A549 (cell line): ENCODE measurements around the gene KLHL11. TPM values are rescaled to one million over a fixed set of nuclear protein-coding genes. Genes with fewer than 3 reads are reported as not detected.
A peak's percentile ranks its signal among the peaks of the same experiment; 100 is the strongest.
"Not testable (repeated sequence)": the region's sequence is repeated elsewhere in the genome, so short reads cannot be mapped to it uniquely, and the experiment has no call there.

Source experiments
- ATAC-seq, 2 experiments: fragments of 200-7000 bp in 1 of 2; fragments of >200 bp in 1 of 2; cut with Nextera tagmentation in 1 of 2; cut with Tn5 transposase in 1 of 2; 3 replicates each; pipeline versions ENCODE4 v1.8.0 to v1.9.1; 2018 to 2020; ENCODE audit warnings: mild to moderate bottlenecking in 1 of 2, moderate library complexity in 1 of 2
- CTCF ChIA-PET: fragments of 300-600 bp; sonication (Branson Sonifier 250); formaldehyde crosslinking; extraction: SDS; loops from one replicate; lab custom pipeline; 2021; ENCODE audit warnings: antibody characterized with exemption, inconsistent platforms; lab: Yijun Ruan, JAX
- POLR2A ChIA-PET: fragments of 350-600 bp; formaldehyde crosslinking; extraction: SDS; loops from one replicate; lab custom pipeline; 2021; ENCODE audit warnings: antibody characterized with exemption, inconsistent platforms; lab: Yijun Ruan, JAX
- DNase-seq, 2 experiments: peaks; one replicate each; pipeline versions ENCODE4 v3.0.0 to v3.0.0-alpha.2; 2011 to 2016; ENCODE audit warnings: low read depth in 1 of 2, low spot score in 1 of 2
- FAIRE-seq: peaks from 2 replicates; lab custom pipeline; 2011; peaks lifted over from hg19 to GRCh38; lab: Jason Lieb, UNC
- H3K27ac ChIP-seq, 2 experiments: fragments of >200 bp; sonication (Bioruptor Twin); formaldehyde crosslinking; 3 replicates each; pipeline ENCODE4 v1.5.1; 2016 to 2017
- H3K4me1 ChIP-seq: fragments of >200 bp; sonication (Bioruptor Twin); formaldehyde crosslinking; 3 replicates; pipeline ENCODE4 v1.6.1; 2016
- H3K4me2 ChIP-seq: fragments of >200 bp; sonication (Bioruptor Twin); formaldehyde crosslinking; 3 replicates; pipeline ENCODE4 v1.6.1; 2016
- H3K4me3 ChIP-seq: fragments of >200 bp; sonication (Bioruptor Twin); formaldehyde crosslinking; 3 replicates; pipeline ENCODE4 v1.5.1; 2016
- H3K9me3 ChIP-seq: fragments of >200 bp; sonication (Bioruptor Twin); formaldehyde crosslinking; 3 replicates; pipeline ENCODE4 v1.6.1; 2016
- BCL3 ChIP-seq: fragments of >200 bp; sonication (Bioruptor Twin); formaldehyde crosslinking; IDR thresholded peaks from 3 replicates; pipeline ENCODE4 v1.6.1; 2016
- CBX2 ChIP-seq: fragments of 200-600 bp; sonication (generic); IDR thresholded peaks from 2 replicates; pipeline ENCODE4 v1.6.1; 2016; ENCODE audit warnings: low read depth, mild to moderate bottlenecking, borderline replicate concordance
- CHD2 ChIP-seq: fragments of 150-350 bp; IDR thresholded peaks from 2 replicates; pipeline ENCODE4 v1.6.1; 2014; ENCODE audit warnings: low read length; ENCODE audit not compliant: partially characterized antibody
- FOSL2 ChIP-seq, 2 experiments: fragments of 450-650 bp in 1 of 2; fragments of >200 bp in 1 of 2; sonication (Bioruptor Twin) in 1 of 2; formaldehyde crosslinking; IDR thresholded peaks; 2 replicates each; pipeline versions ENCODE4 v1.5.0 to v1.6.1; 2016 to 2020; ENCODE audit warnings: mild to moderate bottlenecking in 1 of 2, moderate library complexity in 1 of 2
- HMGXB4 ChIP-seq: fragments of 250-450 bp; sonication (Bioruptor Pico); IDR thresholded peaks from 2 replicates; pipeline ENCODE4 v1.5.0; 2021; ENCODE audit warnings: mild to moderate bottlenecking, moderate library complexity, borderline replicate concordance
- JUN ChIP-seq, 2 experiments: fragments of >200 bp; sonication (Bioruptor Twin); formaldehyde crosslinking; IDR thresholded peaks; 2 replicates in 1 of 2; 3 replicates in 1 of 2; pipeline ENCODE4 v1.6.1; 2016 to 2017
- PHF8 ChIP-seq: fragments of 200-600 bp; sonication (generic); IDR thresholded peaks from 2 replicates; pipeline ENCODE4 v1.6.1; 2016; ENCODE audit warnings: low read depth, mild to moderate bottlenecking, antibody characterized with exemption, moderate library complexity, borderline replicate concordance
- RCOR1 ChIP-seq: fragments of 150-350 bp; IDR thresholded peaks from 2 replicates; pipeline ENCODE4 v1.6.1; 2014; ENCODE audit warnings: antibody characterized with exemption, low read length, low read depth
- SREBF2 ChIP-seq: fragments of 450-650 bp; IDR thresholded peaks from 2 replicates; pipeline ENCODE4 v1.6.1; 2014; ENCODE audit warnings: mild to moderate bottlenecking, moderate library complexity
- TFCP2L1 ChIP-seq: fragments of 250-450 bp; sonication (Bioruptor Pico); IDR thresholded peaks from 2 replicates; pipeline ENCODE4 v1.5.0; 2021; ENCODE audit warnings: mild to moderate bottlenecking
- ZC3H11A ChIP-seq: fragments of 450-650 bp; IDR thresholded peaks from 2 replicates; pipeline ENCODE4 v1.6.1; 2014; ENCODE audit warnings: antibody characterized with exemption, mild to moderate bottlenecking
- ZFP36 ChIP-seq: fragments of 450-650 bp; IDR thresholded peaks from 2 replicates; pipeline ENCODE4 v1.6.1; 2014; ENCODE audit warnings: borderline replicate concordance; ENCODE audit not compliant: partially characterized antibody
- ZSCAN20 ChIP-seq: fragments of 250-450 bp; sonication (Bioruptor Pico); IDR thresholded peaks from 2 replicates; pipeline ENCODE4 v1.8.0; 2022; ENCODE audit warnings: mild to moderate bottlenecking, moderate library complexity
- WGBS: methylation state at CpG from one replicate; pipeline ENCODE4 v1.1.6; 2017; ENCODE audit errors: missing lambda C conversion rate; 5-methylcytosine and 5-hydroxymethylcytosine counted together
- polyA plus RNA-seq, 4 experiments: library from polyadenylated mRNA; depleted of rRNA in 3 of 4; stranded (reverse); fragments of >200 nt; fragmentation: RNase III in 1 of 4; extraction: RNeasy Plus Mini Kit Qiagen cat#74134 plus additional on column Dnase treatment in 1 of 4; gene quantifications; 2 replicates in 3 of 4; 3 replicates in 1 of 4; pipeline ENCODE4 v1.2.3, GENCODE V29; 2011 to 2017

KLHL11 gene
- polyA plus RNA-seq, 2 of the 4 experiments (the other 2 are of a cell fraction) = 3.8 to 12.7 TPM

- TF ChIP-seq BCL3 (no peak), PHF8 (no peak), ZSCAN20 (CRISPR knock-in tag) (no peak), ZFP36 (no peak)
These were observed 20.5 kb upstream of the KLHL11 start (continued) for GRCh38 chr17:41885733-41886132.

GRCh38 chr17:41882756-41883155 is 17.5 kb upstream of the KLHL11 start:
- H3K4me1 ChIP-seq = peaks cover 3% of the 10 kb centered on the region; the same call in 1 of the 3 replicates
- no peak for TF ChIP-seq ZC3H11A
- TF ChIP-seq, all 56 proteins: peak for 0
- no peak overlapping the region for H3K4me3 ChIP-seq
- no peak overlapping the region for H3K4me2 ChIP-seq
- FAIRE-seq = no peak
- no peak overlapping the region for H3K27ac ChIP-seq
- ChIA-PET POLR2A (no interaction called here), CTCF (interaction anchor here (0.9 to 2.6 kb wide), 6 partner anchors 11 to 82 kb away, joined by 3 to 12 read pairs (median 4); partner anchors contain the start of gene P3H4)
- no peak for DNase-seq
- H3K9me3 ChIP-seq = no peaks in the 10 kb centered on the region
- WGBS = 85% methylated on average over 6 of the region's 6 CpGs
- ATAC-seq = no peak

GRCh38 chr17:41880130-41880529 is 14.9 kb upstream of the KLHL11 start:
- Histone ChIP-seq H3K27ac (no peak overlapping the region), H3K4me2 (no peak overlapping the region), H3K9me3 (no peaks in the 10 kb centered on the region), H3K4me3 (no peak overlapping the region)
- FAIRE-seq (peak; percentile 13), DNase-seq (no peak)
- 94% methylated on average over 4 of the region's 4 CpGs for WGBS
- CTCF ChIA-PET = no interaction called here
- TF ChIP-seq FOSL2 (IDR thresholded peaks at IDR 0.05) = no peak
- TF ChIP-seq FOSL2 (CRISPR knock-in tag; IDR thresholded peaks at IDR 0.05) = no peak
- no peak for TF ChIP-seq RCOR1
- TF ChIP-seq ZC3H11A = no peak
- no peak for TF ChIP-seq JUN (IDR thresholded peaks at IDR 0.05)
- TF ChIP-seq, all 56 proteins: peak for 0
- no peak for ATAC-seq
- peaks cover 3% of the 10 kb centered on the region; the same call in 1 of the 3 replicates for H3K4me1 ChIP-seq
- POLR2A ChIA-PET = no interaction called here

- DNase-seq, ATAC-seq, H3K4me2 ChIP-seq, POLR2A ChIA-PET, H3K27ac ChIP-seq, FAIRE-seq, H3K4me3 ChIP-seq, H3K9me3 ChIP-seq: not testable (repeated sequence)
- H3K4me1 ChIP-seq = peaks cover 11% of the 10 kb centered on the region; the same call in 2 of the 3 replicates
- CTCF ChIA-PET = interaction anchor here (0.7 to 1.8 kb wide), 8 partner anchors 10 to 137 kb away, joined by 3 to 7 read pairs (median 4); no protein-coding TSS in a partner anchor
- WGBS = 92% methylated on average over 9 of the region's 9 CpGs
These were observed 9.1 kb upstream of the KLHL11 start for GRCh38 chr17:41874293-41874670.

- H3K9me3 ChIP-seq = no peaks in the 10 kb centered on the region
- ChIA-PET CTCF (interaction anchor here (0.6 to 1.8 kb wide), 9 partner anchors 10 to 365 kb away, joined by 3 to 7 read pairs (median 4); no protein-coding TSS in a partner anchor), POLR2A (interaction anchor here (0.6 to 0.7 kb wide), 2 partner anchors 20 to 731 kb away, joined by 5 to 6 read pairs; no protein-coding TSS in a partner anchor)
- ATAC-seq (no peak), DNase-seq (no peak), FAIRE-seq (no peak)
- H3K27ac ChIP-seq = no peak overlapping the region
- H3K4me3 ChIP-seq = no peak overlapping the region
- H3K4me2 ChIP-seq = no peak overlapping the region
- H3K4me1 ChIP-seq = peaks cover 11% of the 10 kb centered on the region; the same call in 2 of the 3 replicates
- 96% methylated on average over 10 of the region's 10 CpGs for WGBS
- TF ChIP-seq TFCP2L1 (no peak), HMGXB4 (CRISPR knock-in tag) (no peak), CHD2 (no peak), SREBF2 (no peak), CBX2 (no peak)
These were observed 8.5 kb upstream of the KLHL11 start for GRCh38 chr17:41873559-41874292.
